GM19239 (cell line): ENCODE measurements around the gene FAF1.
"Not testable (repeated sequence)": the region's sequence is repeated elsewhere in the genome, so short reads cannot be mapped to it uniquely, and the experiment has no call there.

Source experiments
- DNase-seq: peaks from one replicate; pipeline ENCODE4 v3.0.0; 2011; ENCODE audit warnings: low spot score; ENCODE audit not compliant: insufficient read length
- FAIRE-seq: peaks from 2 replicates; lab custom pipeline; 2011; peaks lifted over from hg19 to GRCh38; lab: Jason Lieb, UNC

Gene FAF1

GRCh38 chr1:50860256-50860655 is 99.8 kb downstream of the FAF1 start:
- no peak for DNase-seq
- no peak for FAIRE-seq

DNA sequence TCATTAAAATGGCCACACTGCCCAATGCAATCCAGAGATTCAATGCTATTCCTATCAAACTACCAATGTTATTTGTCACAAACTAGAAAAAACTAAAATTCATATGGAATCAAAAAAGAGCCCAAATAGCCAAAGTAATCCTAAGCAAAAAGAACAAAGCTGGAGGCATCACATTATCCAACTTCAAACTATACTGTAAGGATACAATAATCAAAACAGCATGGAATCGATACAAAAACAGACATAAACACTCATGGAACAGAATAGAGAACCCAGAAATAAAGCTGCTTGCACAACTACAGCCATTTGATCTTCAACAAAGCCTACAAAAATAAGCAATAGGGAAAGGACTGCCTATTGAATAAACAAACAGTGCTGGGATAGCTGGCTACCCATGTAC is 100.4 kb downstream of the FAF1 start:
- DNase-seq (no peak), FAIRE-seq (no peak)

DNA sequence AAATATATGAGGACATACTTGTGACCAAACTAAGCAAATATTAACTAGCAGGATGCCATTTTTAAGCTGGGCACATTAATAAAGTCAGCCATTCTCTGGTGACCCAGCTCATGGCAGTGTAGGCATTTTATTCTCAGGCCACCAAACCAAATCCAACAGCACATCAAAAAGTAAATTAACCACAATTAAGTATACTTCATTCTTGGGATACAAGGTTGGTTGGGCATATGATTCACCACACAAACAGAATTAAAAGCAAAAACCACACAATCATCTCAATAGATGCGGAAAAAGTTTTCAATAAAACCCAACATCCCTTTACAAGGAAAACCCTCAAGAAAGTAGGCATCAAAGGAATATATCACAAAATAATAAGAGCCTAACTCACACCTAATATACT is 101.3 kb downstream of the FAF1 start:
- FAIRE-seq: no peak
- DNase-seq: no peak

- DNase-seq: no peak
These were observed 102.4 kb downstream of the FAF1 start for GRCh38 chr1:50857702-50858101.

GRCh38 chr1:50853325-50853724 is 106.7 kb downstream of the FAF1 start:
- DNase-seq (no peak), FAIRE-seq (no peak)

More at GRCh38 chr1:50857702-50858101, 102.4 kb downstream of the FAF1 start:
- no peak for FAIRE-seq

DNA sequence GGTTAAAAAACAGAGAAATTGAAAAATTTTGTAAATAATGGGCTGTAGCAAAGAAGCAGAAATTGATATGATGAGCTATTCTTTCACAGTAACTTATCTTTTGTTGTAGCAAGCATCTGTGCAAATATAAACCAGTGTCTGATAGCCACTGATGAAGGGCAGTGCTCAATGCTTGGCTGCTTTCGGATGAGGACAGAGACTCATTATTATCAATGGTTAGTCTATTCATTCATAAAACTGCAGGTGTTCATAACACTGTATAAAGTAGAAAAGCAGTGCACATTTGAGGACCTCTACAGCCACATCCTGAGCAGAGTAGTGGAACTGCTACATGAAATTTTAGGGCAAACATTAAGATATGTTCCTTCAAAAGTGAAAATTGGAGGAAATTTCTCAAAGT is 107.2 kb downstream of the FAF1 start:
- DNase-seq (no peak), FAIRE-seq (no peak)

DNA sequence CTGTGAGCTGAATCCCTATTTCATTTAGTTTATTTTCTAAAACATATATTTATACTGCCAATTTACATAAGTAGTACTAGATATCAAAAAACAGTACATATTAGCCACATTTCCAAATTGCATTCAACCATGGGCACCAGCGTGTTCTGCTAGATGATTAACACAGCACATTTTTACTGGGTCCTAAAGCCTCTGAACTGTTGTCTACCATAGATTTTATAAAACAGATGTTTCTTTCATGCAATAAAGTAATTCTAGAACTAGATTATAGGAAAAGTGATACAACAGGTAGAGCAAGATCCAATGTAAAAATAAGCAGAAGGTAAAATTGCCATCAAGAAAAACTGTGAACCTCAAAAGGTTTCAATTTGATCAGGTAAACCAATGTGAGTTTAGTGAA is 108.6 kb downstream of the FAF1 start:
- DNase-seq (no peak), FAIRE-seq (no peak)

- DNase-seq (no peak), FAIRE-seq (no peak)
These were observed 109.0 kb downstream of the FAF1 start for GRCh38 chr1:50851034-50851433.

DNA sequence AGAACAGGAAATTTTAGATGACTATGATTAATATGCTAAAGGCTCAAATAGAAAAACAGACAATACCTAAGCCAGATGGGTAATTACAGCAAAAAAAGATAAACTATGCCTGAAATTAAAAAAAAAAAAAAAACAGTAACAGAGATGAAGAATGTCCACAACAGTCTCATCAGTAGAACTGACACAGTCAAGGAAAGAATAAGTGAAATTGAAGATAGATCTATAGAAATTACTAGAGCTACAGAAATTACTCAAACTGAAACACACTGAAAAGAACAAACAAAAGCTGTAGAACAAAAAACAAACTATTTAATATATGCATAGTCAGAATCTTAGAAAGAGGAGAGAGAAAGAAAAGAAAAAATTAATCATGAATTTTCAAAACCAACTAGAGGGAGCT is 112.8 kb downstream of the FAF1 start:
- no peak for FAIRE-seq
- DNase-seq: no peak

GRCh38 chr1:50846224-50846839 is 113.7 kb downstream of the FAF1 start:
- DNase-seq (no peak), FAIRE-seq (no peak)

DNA sequence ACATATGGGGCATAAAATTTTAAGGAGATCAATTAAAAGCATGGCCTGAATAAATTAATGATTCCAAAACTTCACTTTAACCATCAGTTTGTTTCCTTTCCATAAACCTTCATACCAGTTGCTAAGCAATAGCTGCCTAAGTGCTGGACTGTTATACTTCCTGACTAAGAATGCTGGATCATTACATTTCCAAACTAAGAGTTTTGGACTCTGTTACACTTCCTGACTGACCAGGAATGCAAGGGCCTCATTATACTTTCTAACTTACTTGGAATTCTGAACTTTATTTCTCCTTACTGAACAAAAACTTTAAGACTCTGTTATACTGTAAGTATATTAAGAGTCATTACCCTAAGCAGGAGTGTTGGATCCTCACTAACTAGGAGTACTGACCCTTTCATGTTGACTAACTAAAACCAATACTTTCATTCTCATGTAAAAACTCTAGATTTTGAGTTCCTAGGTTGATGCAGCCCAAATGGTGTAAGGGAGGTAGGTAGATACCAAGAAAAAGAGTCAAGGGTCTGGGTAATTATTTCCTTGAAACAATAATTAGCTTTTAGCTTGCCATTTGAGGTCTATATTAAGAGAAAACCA is 118.2 kb downstream of the FAF1 start:
- no peak for DNase-seq
- FAIRE-seq: no peak

DNA sequence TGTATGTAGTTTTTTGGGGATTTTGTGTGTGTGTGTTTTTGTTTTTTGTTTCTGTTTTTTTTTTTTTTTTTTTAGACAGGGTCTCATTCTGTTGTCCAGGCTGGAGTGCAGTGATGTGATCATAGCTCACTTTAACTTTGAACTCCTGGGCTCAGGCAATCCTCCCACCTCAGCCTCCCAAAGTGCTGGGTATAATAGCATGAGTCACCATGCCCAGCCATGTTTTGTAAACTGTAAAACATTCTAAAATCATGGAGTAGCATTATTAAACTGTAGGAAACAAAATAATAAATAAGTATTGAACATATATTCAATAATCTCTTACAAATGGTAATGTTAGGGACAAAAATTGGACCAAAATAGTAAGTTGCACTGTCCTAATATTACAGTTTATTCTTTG is 124.0 kb downstream of the FAF1 start:
- FAIRE-seq (no peak), DNase-seq (no peak)

DNA sequence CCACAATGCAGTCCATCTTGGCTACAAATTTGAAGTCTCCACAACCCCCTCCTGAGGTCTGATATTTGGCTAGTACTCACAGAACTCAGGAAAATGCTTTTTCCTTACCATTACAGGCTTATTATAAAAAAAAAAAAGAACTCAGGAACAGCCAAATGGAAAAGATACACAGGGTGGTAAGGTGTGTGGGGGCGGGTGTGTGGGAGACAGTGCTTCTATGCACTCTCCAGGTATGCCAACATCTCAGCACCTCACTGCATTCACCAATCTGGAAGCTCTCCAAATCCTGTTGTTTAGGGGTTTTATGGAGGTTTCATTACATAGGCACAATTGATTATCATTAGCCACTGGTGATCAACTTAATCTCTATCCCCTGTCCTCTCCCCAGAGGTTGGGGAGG is 126.9 kb downstream of the FAF1 start:
- FAIRE-seq (no peak), DNase-seq (no peak)

GRCh38 chr1:50832167-50832566 is 127.9 kb downstream of the FAF1 start:
- DNase-seq (no peak), FAIRE-seq (no peak)

- no peak for FAIRE-seq
- no peak for DNase-seq
These were observed 128.6 kb downstream of the FAF1 start for GRCh38 chr1:50831300-50832061.

GRCh38 chr1:50830621-50831020 is 129.4 kb downstream of the FAF1 start:
- FAIRE-seq (no peak), DNase-seq (no peak)

DNA sequence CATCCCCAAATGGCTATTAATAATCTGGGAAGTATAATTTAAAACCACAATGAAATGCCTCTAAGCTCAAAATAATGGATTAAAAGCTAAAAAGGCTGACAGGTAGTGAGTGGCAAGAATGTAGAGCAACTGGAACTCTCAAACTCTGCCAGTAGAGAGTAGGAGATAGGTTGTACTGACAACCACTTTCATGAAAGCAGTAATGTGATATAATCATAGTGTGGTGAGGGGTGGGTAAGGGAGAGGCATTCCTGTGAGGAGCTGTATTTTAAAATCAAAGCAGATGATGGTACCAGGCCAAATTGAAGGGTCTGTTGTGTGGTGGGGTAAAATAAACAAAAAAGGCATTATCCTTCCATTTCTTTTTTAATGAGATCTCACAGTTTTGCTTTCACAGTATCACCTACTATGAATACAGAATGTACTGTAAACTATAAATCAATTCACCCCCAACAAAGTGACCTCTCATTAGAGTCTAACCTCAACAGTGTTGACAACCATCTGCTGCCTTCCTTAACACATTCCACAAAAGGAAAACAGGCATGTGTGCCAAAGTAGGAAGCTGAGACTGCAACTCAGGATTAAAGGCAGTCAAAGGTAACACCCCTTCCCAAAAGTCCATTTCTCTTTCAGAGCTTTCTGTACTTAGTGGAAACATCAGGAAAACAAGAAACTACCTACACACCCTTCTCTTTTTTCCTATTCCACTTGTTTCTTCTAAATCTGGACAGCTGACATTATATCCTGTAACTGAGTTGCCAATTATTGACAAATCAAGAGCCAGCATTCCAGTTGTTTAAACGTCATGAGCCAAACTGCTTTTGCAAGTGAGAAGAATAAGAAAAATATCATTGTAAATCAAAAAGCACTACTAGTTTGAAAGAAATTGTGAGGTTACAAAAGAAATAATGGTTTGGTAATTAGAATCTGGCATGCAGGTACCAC is 130.8 kb downstream of the FAF1 start:
- DNase-seq (no peak), FAIRE-seq (no peak)

DNA sequence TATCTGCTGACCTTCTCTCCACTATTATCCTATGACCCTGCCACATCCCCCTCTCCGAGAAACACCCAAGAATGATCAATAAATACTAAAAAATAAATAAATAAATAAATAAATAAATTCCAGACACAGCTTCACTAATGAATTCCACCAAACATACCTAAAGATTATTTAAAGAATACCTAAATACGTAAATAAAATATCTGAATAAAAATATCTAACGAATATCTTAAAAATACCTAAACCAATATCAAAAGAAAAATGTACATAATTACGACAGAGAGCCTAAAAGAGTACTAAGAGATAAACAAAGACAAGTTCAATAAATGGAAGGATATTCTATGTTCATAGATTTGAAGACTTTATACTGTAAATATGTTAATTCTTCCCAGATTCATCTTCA is 132.5 kb downstream of the FAF1 start:
- DNase-seq (no peak), FAIRE-seq (no peak)

GRCh38 chr1:50826792-50827191 is 133.3 kb downstream of the FAF1 start:
- FAIRE-seq: not testable (repeated sequence)

DNA sequence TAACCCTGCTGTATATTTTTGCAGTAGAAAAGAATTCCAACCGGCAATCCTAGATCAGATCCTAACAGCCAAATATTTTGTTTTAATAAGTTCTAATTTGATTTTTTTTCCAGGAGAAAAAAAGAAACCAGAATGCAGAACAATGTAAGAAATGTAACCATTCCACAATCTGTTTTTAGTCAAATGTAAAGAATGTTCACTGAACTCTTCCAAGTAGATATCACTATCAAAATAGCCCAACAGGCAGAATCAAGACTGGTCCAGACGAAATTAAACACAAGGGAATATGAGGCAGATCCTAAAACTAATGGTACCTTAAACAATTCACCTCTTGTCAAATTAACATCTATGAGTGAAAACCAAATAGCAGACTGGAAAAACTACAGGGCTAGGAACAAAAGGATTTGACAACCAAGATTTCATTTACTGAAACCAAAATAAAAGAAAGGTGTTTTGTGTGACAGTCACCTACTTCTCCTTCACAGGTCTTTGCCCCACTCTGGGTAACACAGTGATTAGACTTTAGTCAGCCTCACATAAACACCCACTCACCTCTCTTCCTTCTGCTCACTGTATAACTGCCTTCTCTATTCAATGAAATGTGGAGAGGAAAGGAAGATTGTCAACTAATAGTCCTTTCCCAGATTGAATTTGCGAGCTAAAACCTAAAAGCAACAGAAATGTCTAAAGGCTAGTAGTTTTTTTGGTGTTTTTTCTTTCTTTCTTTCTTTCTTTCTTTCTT is 137.9 kb downstream of the FAF1 start:
- FAIRE-seq: no peak

More at GRCh38 chr1:50826792-50827191, 133.3 kb downstream of the FAF1 start:
- DNase-seq: not testable (repeated sequence)

More for the DNA sequence above, 137.9 kb downstream of the FAF1 start:
- no peak for DNase-seq
